GM18861 (cell line): Measurements from ENCODE around the gene SLC26A1.

Experiments used
- ATAC-seq: cut with Tn5 transposase; IDR thresholded peaks from one replicate; pipeline ENCODE4 v1.9.1; 2021; ENCODE audit not compliant: unreplicated experiment

SLC26A1 gene

GRCh38 chr4:1014291-1015167 lies 21.3 kb upstream of the SLC26A1 start:
- no peak for ATAC-seq

GRCh38 chr4:1013225-1014073 lies 20.2 kb upstream of the SLC26A1 start:
- no peak for ATAC-seq

GRCh38 chr4:1012034-1012739 lies 19.0 kb upstream of the SLC26A1 start:
- no peak for ATAC-seq

GRCh38 chr4:1011666-1012033 lies 18.4 kb upstream of the SLC26A1 start:
- no peak for ATAC-seq

- no peak for ATAC-seq
These were observed 17.9 kb upstream of the SLC26A1 start, which contains the start of gene FGFRL1 for GRCh38 chr4:1011022-1011665. FGFRL1 (plus strand) TSS chr4:1011626; CDS start chr4:1012486, 860 bp downstream.

GRCh38 chr4:1010395-1011021 lies 17.3 kb upstream of the SLC26A1 start:
- ATAC-seq, result no peak

- ATAC-seq, result no peak
These were observed 16.6 kb upstream of the SLC26A1 start for GRCh38 chr4:1009542-1010394.

GRCh38 chr4:1008840-1009541 lies 15.8 kb upstream of the SLC26A1 start:
- no peak for ATAC-seq

- no peak for ATAC-seq
These were observed 13.7 kb upstream of the SLC26A1 start for GRCh38 chr4:1006856-1007255.

GRCh38 chr4:1004557-1005485 lies 11.6 kb upstream of the SLC26A1 start:
- ATAC-seq, result no peak

- no peak for ATAC-seq
These were observed 10.8 kb upstream of the SLC26A1 start for GRCh38 chr4:1004071-1004418.

GRCh38 chr4:1003271-1004070 lies 10.3 kb upstream of the SLC26A1 start:
- ATAC-seq, result no peak

- no peak for ATAC-seq
These were observed 9.5 kb upstream of the SLC26A1 start for GRCh38 chr4:1002631-1003251.

GRCh38 chr4:1002131-1002630 lies 9.0 kb upstream of the SLC26A1 start:
- no peak for ATAC-seq

- ATAC-seq, result no peak
These were observed 8.4 kb upstream of the SLC26A1 start for GRCh38 chr4:1001561-1002130.

- ATAC-seq, result no peak
These were observed 7.6 kb upstream of the SLC26A1 start for GRCh38 chr4:1000686-1001260.
